Urinary bladder (tissue), 4 donors: ENCODE measurements around the gene SLC4A1. TPM values are rescaled to one million over a fixed set of nuclear protein-coding genes. Genes with fewer than 3 reads are reported as not detected.

Experiments
- DNase-seq: peaks from one replicate; pipeline ENCODE4 v3.0.0-alpha.2; 2015; ENCODE audit errors: extremely low spot score
- H3K27ac ChIP-seq: one replicate; pipeline ENCODE4 v1.5.1; 2013; ENCODE audit warnings: low read depth, mild to moderate bottlenecking, moderate library complexity
- H3K36me3 ChIP-seq: one replicate; pipeline ENCODE4 v1.6.1; 2013; ENCODE audit warnings: mild to moderate bottlenecking, moderate library complexity; ENCODE audit not compliant: insufficient read depth
- H3K4me1 ChIP-seq: one replicate; pipeline ENCODE4 v1.6.1; 2013; ENCODE audit warnings: mild to moderate bottlenecking, moderate library complexity; ENCODE audit not compliant: insufficient read depth
- H3K4me3 ChIP-seq: one replicate; pipeline ENCODE4 v1.5.1; 2013; ENCODE audit warnings: low read depth, low read length
- WGBS: extraction: QIAGEN DNeasy Blood & Tissue Kit; methylation state at CpG from one replicate; pipeline ENCODE4 v1.1.7; 2013; 5-methylcytosine and 5-hydroxymethylcytosine counted together
- polyA plus RNA-seq: library from polyadenylated mRNA; stranded (reverse); fragments of 200-250 nt; gene quantifications from one replicate; pipeline ENCODE4 v1.2.3, GENCODE V29; 2013
- total RNA-seq: library from RNA; depleted of rRNA; stranded (reverse); fragments of >200 nt; gene quantifications from one replicate; pipeline ENCODE4 v1.2.3, GENCODE V29; 2014
- donor health status: healthy with polysubstance abuse.
- donor health status: healthy.

SLC4A1 gene
- total and polyA plus RNA-seq, 2 donors = 6.7 TPM; not detected in 1

GRCh38 chr17:44218344-44219107 lies 49.4 kb downstream of the SLC4A1 start:
- WGBS = under 1% methylated on average over 87 of the region's 89 CpGs
- H3K4me1 ChIP-seq = no peaks in the 10 kb centered on the region
- H3K36me3 ChIP-seq = no peaks in the 10 kb centered on the region
- peak overlapping the region; percentile 96 for H3K27ac ChIP-seq
- DNase-seq = peak; percentile 75
- peak overlapping the region; percentile 95 for H3K4me3 ChIP-seq

- no peak for DNase-seq
- H3K36me3 ChIP-seq = no peaks in the 10 kb centered on the region
- H3K27ac ChIP-seq = no peak overlapping the region
- no peaks in the 10 kb centered on the region for H3K4me1 ChIP-seq
- peak overlapping the region; percentile 23 for H3K4me3 ChIP-seq
- WGBS = 6% methylated on average over 10 of the region's 10 CpGs
Measured at GRCh38 chr17:44217738-44218343, 50.1 kb downstream of the SLC4A1 start.

DNA sequence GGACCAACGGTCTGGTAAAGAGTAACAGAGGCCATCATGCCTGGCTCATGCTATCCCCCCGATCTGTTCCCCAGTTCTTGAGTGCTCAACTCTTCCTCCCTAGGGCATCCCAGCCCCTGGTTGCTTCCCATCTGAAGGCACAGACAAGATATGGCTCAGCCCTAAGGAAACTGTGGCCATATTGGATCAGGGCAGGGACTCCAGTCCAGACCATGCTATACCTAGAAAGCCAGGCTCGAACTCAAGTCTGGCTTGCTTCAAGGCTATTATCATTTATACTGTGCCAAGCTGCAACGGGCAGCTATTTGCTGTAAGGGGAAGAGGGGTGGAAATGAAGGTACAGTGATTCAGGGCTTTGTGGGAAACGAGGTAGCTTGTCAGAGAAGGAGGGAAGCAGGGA lies 51.2 kb downstream of the SLC4A1 start:
- no peak overlapping the region for H3K4me3 ChIP-seq
- DNase-seq = no peak
- 79% methylated on average over 5 of the region's 5 CpGs for WGBS
- no peaks in the 10 kb centered on the region for H3K4me1 ChIP-seq
- H3K27ac ChIP-seq = no peak overlapping the region
- no peaks in the 10 kb centered on the region for H3K36me3 ChIP-seq

DNA sequence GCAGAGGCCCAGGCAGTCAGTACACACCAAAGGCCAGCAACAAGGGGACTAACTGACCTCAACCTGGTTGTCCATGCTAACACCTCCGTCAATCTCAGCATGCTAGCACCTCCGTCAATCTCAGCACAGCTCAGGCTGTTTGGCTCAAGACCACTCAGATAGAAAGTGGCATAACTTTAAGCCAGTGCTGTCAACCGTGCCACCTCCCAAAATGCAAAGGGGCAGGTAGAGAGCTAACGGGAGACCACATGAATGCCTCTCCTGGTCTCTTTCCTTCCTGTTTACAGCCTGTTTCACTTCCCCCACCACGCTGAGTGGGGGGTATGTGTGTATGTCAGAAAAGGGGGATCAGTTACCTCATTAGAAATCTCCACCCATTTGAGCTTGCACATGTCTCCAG lies 51.8 kb downstream of the SLC4A1 start:
- no peaks in the 10 kb centered on the region for H3K4me1 ChIP-seq

DNA sequence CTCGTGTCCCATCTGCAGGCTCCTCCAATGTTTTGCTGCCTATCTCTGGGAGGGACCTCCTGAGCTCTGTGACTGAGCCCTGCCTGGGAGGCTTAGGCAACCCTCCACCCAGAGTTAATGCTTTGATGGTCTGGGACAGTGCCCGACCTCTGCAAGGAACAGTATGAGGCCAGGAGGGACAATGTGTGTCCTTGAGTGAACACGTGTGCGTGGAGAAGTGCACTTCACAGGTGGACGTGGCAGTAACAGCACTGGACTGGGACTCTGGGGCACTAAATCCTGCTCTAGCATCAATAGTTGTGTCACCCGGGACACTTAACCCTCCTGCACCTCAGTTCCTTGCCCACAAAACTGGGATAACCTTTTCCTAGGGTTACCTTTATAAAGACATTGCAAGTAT lies 53.0 kb downstream of the SLC4A1 start:
- H3K4me1 ChIP-seq = no peaks in the 10 kb centered on the region
- DNase-seq = no peak
- H3K4me3 ChIP-seq = no peak overlapping the region
- no peak overlapping the region for H3K27ac ChIP-seq
- 92% methylated on average over 6 of the region's 6 CpGs for WGBS
- H3K36me3 ChIP-seq = no peaks in the 10 kb centered on the region

More for the DNA sequence above, 51.8 kb downstream of the SLC4A1 start:
- Histone ChIP-seq H3K27ac (no peak overlapping the region), H3K36me3 (no peaks in the 10 kb centered on the region), H3K4me3 (no peak overlapping the region)
- DNase-seq = no peak
- 80% methylated on average over 5 of the region's 5 CpGs for WGBS

GRCh38 chr17:44214230-44214494 lies 53.8 kb downstream of the SLC4A1 start:
- no peak overlapping the region for H3K4me3 ChIP-seq
- H3K4me1 ChIP-seq = no peaks in the 10 kb centered on the region
- no peak for DNase-seq
- H3K36me3 ChIP-seq = no peaks in the 10 kb centered on the region
- 94% methylated on average over 1 of the region's 1 CpG for WGBS
- H3K27ac ChIP-seq = no peak overlapping the region

GRCh38 chr17:44213403-44214229 lies 54.3 kb downstream of the SLC4A1 start:
- no peaks in the 10 kb centered on the region for H3K36me3 ChIP-seq
- no peaks in the 10 kb centered on the region for H3K4me1 ChIP-seq

GRCh38 chr17:44212507-44213402 lies 55.2 kb downstream of the SLC4A1 start:
- Histone ChIP-seq H3K36me3 (no peaks in the 10 kb centered on the region), H3K27ac (no peak overlapping the region), H3K4me3 (no peak overlapping the region), H3K4me1 (no peaks in the 10 kb centered on the region)
- WGBS = 67% methylated on average over 31 of the region's 31 CpGs
- no peak for DNase-seq

More at GRCh38 chr17:44213403-44214229, 54.3 kb downstream of the SLC4A1 start:
- no peak for DNase-seq
- Histone ChIP-seq H3K27ac (no peak overlapping the region), H3K4me3 (no peak overlapping the region)
- 86% methylated on average over 15 of the region's 15 CpGs for WGBS

GRCh38 chr17:44211281-44212265 lies 56.4 kb downstream of the SLC4A1 start:
- DNase-seq = no peak
- Histone ChIP-seq H3K36me3 (no peaks in the 10 kb centered on the region), H3K27ac (no peak overlapping the region), H3K4me3 (no peak overlapping the region), H3K4me1 (no peaks in the 10 kb centered on the region)
- 90% methylated on average over 30 of the region's 30 CpGs for WGBS

- no peak overlapping the region for H3K4me3 ChIP-seq
Measured at GRCh38 chr17:44210342-44211192, 57.4 kb downstream of the SLC4A1 start.

GRCh38 chr17:44209786-44210341 lies 58.1 kb downstream of the SLC4A1 start:
- Histone ChIP-seq H3K27ac (no peak overlapping the region), H3K36me3 (no peaks in the 10 kb centered on the region), H3K4me3 (no peak overlapping the region), H3K4me1 (no peaks in the 10 kb centered on the region)
- WGBS = 72% methylated on average over 11 of the region's 11 CpGs
- DNase-seq = no peak

More at GRCh38 chr17:44210342-44211192, 57.4 kb downstream of the SLC4A1 start:
- Histone ChIP-seq H3K4me1 (no peaks in the 10 kb centered on the region), H3K36me3 (no peaks in the 10 kb centered on the region), H3K27ac (no peak overlapping the region)
- WGBS = 25% methylated on average over 64 of the region's 64 CpGs
- no peak for DNase-seq
